KMS-11 (cell line): ENCODE measurements around the gene YPEL2.

ENCODE experiments used
- H2AFZ ChIP-seq: fragments of 200-600 bp; sonication (generic); 2 replicates; pipeline ENCODE4 v1.6.1; 2016; ENCODE audit warnings: antibody characterized with exemption, mixed run types, low read depth
- H3K27ac ChIP-seq: fragments of 200-600 bp; sonication (generic); 2 replicates; pipeline ENCODE4 v1.6.1; 2016; ENCODE audit warnings: mild to moderate bottlenecking, mixed run types
- H3K27me3 ChIP-seq: fragments of 200-600 bp; sonication (generic); 2 replicates; pipeline ENCODE4 v1.6.1; 2017; ENCODE audit warnings: mild to moderate bottlenecking, low read depth, mixed run types, moderate library complexity; ENCODE audit not compliant: insufficient read depth
- H3K36me3 ChIP-seq: fragments of 200-600 bp; sonication (generic); 2 replicates; pipeline ENCODE4 v1.6.1; 2017; ENCODE audit warnings: mild to moderate bottlenecking, mixed run types; ENCODE audit not compliant: insufficient read depth
- H3K4me1 ChIP-seq: fragments of 200-600 bp; sonication (generic); 2 replicates; pipeline ENCODE4 v1.6.1; 2016; ENCODE audit warnings: mild to moderate bottlenecking, low read depth, mixed run types; ENCODE audit not compliant: poor library complexity, severe bottlenecking
- H3K4me2 ChIP-seq: fragments of 200-600 bp; sonication (generic); 2 replicates; pipeline ENCODE4 v1.7.0; 2016; ENCODE audit warnings: mild to moderate bottlenecking, mixed run types
- H3K4me3 ChIP-seq: fragments of 200-600 bp; sonication (generic); IDR thresholded peaks from 2 replicates; pipeline ENCODE4 v1.6.1; 2017; ENCODE audit warnings: low read depth, low read length, mixed read lengths; ENCODE audit not compliant: insufficient read depth
- H3K79me2 ChIP-seq: fragments of 200-600 bp; sonication (generic); 2 replicates; pipeline ENCODE4 v1.6.1; 2016; ENCODE audit warnings: low read depth, mixed run types; ENCODE audit not compliant: insufficient read depth
- H3K9ac ChIP-seq: fragments of 200-600 bp; sonication (generic); 2 replicates; pipeline ENCODE4 v1.6.1; 2016; ENCODE audit warnings: mild to moderate bottlenecking, mixed run types
- H4K20me1 ChIP-seq: fragments of 200-600 bp; sonication (generic); 2 replicates; pipeline ENCODE4 v1.6.1; 2016; ENCODE audit warnings: mild to moderate bottlenecking, mixed run types; ENCODE audit not compliant: insufficient read depth
- CTCF ChIP-seq: fragments of 200-600 bp; sonication (generic); conservative IDR thresholded peaks from 2 replicates; pipeline ENCODE4 v1.6.1; 2017; ENCODE audit warnings: low read depth, mild to moderate bottlenecking, antibody characterized with exemption, low read length, moderate library complexity, mixed read lengths

Gene YPEL2

GRCh38 chr17:59439741-59440211, 108.3 kb downstream of the YPEL2 start:
- Histone ChIP-seq H2AFZ (peak overlapping the region; percentile 62), H3K4me1 (peaks cover 20% of the 10 kb centered on the region), H4K20me1 (no peaks in the 10 kb centered on the region), H3K9ac (no peak overlapping the region), H3K4me3 (no peak overlapping the region), H3K4me2 (peak overlapping the region; percentile 55), H3K79me2 (no peaks in the 10 kb centered on the region), H3K36me3 (no peaks in the 10 kb centered on the region), H3K27ac (no peak overlapping the region), H3K27me3 (no peaks in the 10 kb centered on the region)
- no peak for TF ChIP-seq CTCF

- H3K79me2 ChIP-seq: no peaks in the 10 kb centered on the region
- no peak overlapping the region for H3K9ac ChIP-seq
- peak overlapping the region; percentile 55 for H3K4me2 ChIP-seq
- peaks cover 20% of the 10 kb centered on the region for H3K4me1 ChIP-seq
- no peak overlapping the region for H3K27ac ChIP-seq
- no peaks in the 10 kb centered on the region for H3K27me3 ChIP-seq
- H4K20me1 ChIP-seq: no peaks in the 10 kb centered on the region
- H2AFZ ChIP-seq: peak overlapping the region; percentile 62
- TF ChIP-seq CTCF: peak; percentile 96
- no peaks in the 10 kb centered on the region for H3K36me3 ChIP-seq
- no peak overlapping the region for H3K4me3 ChIP-seq
Measured at GRCh38 chr17:59440757-59441463, 109.5 kb downstream of the YPEL2 start.

GRCh38 chr17:59441464-59442096, 110.1 kb downstream of the YPEL2 start:
- H3K79me2 ChIP-seq: no peaks in the 10 kb centered on the region
- H3K4me1 ChIP-seq: peaks cover 20% of the 10 kb centered on the region
- H3K27me3 ChIP-seq: no peaks in the 10 kb centered on the region
- no peak overlapping the region for H3K4me3 ChIP-seq
- no peak overlapping the region for H3K9ac ChIP-seq
- H3K27ac ChIP-seq: no peak overlapping the region
- H2AFZ ChIP-seq: peak overlapping the region; percentile 62; the same call in 1 of the 2 replicates
- no peaks in the 10 kb centered on the region for H4K20me1 ChIP-seq
- H3K36me3 ChIP-seq: no peaks in the 10 kb centered on the region
- no peak for TF ChIP-seq CTCF
- H3K4me2 ChIP-seq: no peak overlapping the region

GRCh38 chr17:59443106-59443505, 111.7 kb downstream of the YPEL2 start:
- H3K4me1 ChIP-seq: peaks cover 20% of the 10 kb centered on the region
- no peaks in the 10 kb centered on the region for H4K20me1 ChIP-seq
- no peaks in the 10 kb centered on the region for H3K27me3 ChIP-seq
- no peak overlapping the region for H3K9ac ChIP-seq
- H2AFZ ChIP-seq: no peak overlapping the region
- no peak for TF ChIP-seq CTCF
- no peaks in the 10 kb centered on the region for H3K79me2 ChIP-seq
- H3K4me3 ChIP-seq: no peak overlapping the region
- no peak overlapping the region for H3K4me2 ChIP-seq
- H3K36me3 ChIP-seq: no peaks in the 10 kb centered on the region
- no peak overlapping the region for H3K27ac ChIP-seq
